CD4-positive, alpha-beta T cell treated with Interleukin-4 for 4 hours (primary cell): ENCODE results near the gene KLHL25.
A peak's percentile ranks its signal among the peaks of the same experiment; 100 is the strongest.

Source experiments
- DNase-seq: peaks from one replicate; pipeline ENCODE4 v3.0.0-alpha.2; 2020

The KLHL25 gene

DNA sequence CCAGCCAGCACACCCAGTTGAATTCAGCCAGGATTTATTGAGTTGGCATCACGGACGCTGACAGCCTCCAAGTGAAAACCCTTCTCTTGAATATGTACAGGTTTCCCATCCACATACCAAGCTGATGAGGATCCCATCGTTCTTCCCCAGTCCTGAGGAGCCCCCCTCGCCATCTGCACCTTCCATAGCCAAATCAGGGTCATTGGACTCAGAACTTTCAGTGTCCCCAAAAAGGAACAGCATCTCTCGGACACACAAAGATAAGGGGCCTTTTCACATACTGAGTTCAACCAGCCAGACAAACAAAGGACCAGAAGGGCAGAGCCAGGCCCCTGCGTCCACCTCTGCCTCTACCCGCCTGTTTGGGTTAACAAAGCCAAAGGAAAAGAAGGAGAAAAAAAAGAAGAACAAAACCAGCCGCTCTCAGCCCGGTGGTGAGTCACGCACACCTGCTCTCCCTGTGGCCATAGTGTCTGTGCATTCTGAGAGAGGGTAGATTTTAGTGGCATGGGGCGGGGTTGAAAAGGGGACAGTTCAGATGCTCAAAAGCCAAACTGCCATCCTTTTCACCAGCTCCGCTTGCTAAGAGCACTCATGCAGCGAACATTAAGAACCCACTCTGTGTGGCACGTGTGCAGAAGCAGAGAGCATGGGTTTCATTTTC lies 51.2 kb downstream of the KLHL25 start:
- DNase-seq, result no peak

DNA sequence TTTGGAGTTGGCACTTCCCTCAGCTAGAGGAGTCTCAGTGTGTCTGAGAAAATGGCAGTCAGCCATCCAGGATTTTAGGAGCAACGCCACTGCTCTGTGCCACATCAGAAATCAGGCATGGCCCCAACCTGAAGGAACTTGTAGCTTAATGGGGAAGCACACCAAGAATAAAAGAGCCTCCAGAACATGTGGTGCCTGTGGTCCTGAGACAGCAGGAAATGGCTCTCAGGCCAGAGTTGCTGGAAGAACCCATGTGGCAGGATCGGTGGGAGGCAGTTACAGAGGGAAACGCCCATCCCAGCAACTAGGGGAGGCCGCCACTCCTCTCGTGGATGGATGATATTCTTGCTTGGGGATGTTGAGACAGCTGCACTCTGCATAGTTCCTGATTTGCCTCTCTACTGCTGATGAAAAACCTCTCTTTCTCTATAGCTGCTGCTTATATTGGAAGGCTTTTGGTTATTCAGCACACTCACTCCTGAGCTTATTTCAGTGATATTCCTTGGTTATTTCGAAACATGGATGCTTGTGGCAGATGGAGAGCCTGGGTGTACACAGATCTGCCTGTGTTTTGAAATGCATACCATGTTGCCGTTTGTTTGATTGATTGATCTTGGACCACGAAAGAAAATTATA lies 52.4 kb downstream of the KLHL25 start:
- DNase-seq, result no peak

DNA sequence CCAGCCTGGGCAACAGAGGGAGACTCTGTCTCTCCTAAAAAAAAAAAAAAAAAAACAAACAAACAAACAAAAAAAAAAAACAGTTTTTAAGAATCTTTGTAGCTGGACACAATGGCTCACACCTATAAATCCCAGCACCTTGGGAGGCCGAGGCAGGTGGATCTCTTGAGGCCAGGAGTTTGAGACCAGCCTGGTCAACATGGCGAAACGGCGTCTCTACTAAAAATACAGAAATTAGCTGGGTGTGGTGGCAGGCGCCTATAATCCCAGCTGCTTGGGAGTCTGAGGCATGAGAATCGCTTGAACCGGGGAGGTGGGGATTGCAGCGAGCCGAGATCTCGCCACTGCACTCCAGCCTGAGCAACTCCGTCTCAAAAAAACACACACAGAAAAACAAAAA lies 53.1 kb downstream of the KLHL25 start:
- no peak for DNase-seq

DNA sequence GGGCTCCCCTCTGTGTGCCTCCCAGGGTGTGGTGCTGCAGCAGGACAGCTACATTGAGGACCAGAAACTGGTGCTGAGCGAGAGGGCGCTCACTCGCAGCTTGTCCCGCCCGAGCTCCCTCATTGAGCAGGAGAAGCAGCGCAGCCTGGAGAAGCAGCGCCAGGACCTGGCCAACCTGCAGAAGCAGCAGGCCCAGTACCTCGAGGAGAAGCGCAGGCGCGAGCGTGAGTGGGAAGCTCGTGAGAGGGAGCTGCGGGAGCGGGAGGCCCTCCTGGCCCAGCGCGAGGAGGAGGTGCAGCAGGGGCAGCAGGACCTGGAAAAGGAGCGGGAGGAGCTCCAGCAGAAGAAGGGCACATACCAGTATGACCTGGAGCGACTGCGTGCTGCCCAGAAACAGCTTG lies 53.7 kb downstream of the KLHL25 start:
- no peak for DNase-seq

DNA sequence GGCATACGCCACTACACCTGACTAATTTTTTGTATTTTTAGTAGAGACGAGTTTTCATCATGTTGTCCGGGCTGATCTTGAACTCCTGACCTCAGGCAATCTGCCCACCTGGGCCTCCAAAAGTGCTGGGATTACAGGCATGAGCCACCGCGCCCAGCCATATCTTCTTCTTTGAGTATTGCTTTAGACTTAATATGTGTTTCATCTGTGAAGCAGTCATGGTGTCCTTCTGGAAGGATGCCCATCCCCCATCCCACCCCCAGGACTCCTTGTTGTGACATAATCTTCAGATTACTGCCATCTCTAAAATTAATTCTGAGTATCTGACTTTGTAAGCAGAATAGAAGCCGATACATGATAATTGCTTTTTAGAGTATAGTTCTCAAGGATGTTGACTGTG lies 57.7 kb downstream of the KLHL25 start:
- DNase-seq, result no peak

DNA sequence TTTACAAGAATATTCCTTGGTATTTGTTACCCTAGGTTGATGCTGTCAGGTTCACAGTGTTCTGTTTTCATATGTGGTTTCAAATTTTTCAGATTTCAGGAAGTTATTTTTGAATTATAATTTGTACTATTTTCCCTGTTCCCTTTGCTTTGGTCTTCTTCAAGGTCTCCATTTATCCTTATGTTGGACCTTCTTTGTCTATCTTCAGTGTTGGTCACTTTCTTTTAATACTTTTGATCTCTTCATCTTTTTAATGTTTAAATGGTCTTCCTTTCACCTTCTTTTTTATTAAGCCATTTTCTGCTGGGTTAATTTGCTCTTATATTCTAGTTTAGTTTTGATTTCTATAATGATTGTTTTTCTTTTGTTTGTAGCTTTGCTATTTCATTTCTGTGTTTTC lies 61.3 kb downstream of the KLHL25 start:
- DNase-seq, result no peak

DNA sequence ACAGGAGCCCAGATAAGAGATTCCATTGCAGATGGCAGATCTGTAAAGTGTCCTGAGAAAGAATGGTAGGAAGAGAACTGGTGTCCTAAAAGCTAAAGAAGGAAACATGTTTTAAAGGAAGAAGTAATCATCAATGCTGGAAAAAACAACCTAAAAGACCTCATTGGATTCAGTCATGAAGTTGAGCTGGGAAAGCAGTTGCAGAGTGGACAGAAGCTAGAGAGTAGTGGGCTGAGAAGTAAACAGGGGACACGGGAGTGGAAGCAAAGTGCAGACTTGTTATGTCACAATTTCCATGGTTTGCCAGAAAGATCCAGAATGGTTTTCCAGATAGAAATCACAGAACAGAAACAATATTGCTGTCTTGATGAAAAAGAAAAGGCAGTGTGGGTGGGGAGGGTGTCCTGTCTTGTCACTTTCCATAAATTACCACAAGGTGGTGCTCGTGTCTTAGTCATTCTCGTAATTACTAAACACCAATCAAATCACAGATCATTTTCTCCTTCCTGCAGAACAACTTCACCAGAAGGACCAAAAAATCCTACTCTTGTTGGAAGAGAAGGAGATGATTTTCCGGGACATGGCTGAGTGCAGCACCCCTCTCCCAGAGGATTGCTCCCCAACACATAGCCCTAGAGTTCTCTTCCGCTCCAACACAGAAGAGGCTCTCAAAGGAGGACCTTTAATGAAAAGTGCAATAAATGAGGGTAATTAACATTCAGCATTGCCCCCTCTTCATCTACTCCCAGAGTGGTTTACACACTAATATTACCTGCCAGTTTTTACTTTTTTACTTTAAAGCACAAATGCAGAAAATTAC lies 64.5 kb downstream of the KLHL25 start:
- peak; percentile 71 for DNase-seq

DNA sequence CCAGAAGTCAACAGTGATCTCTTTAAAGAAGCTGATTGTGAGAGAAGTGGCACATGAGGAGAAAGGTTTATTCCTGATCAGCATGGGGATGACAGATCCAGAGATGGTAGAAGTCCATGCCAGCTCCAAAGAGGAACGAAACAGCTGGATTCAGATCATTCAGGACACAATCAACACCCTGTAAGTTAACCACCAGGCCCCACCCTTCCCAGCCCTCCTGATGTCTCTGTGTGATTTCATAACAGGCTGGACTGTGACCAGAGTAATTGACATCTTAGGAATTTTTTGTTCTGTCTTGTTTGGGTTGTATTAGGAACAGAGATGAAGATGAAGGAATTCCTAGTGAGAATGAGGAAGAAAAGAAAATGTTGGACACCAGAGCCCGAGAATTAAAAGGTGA lies 67.7 kb downstream of the KLHL25 start:
- no peak for DNase-seq

DNA sequence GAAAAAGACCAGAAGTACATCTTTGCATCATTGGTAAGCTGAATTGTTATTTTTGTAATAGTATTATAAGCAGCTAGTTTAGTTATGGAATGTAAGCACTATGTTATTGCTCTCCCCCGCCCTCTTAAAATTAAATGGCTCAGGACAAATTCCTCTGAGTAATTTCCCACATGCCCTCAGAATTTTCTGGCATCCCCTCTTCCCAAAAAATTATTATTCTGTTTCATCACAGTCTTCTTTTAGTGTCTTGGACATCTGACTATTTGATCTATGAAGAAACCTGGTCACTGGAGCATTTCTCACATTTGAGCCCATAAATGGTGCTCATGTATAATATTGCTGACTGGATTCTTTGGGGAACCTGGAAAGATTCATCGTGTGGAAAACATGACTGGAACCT lies 68.3 kb downstream of the KLHL25 start:
- DNase-seq, result no peak

DNA sequence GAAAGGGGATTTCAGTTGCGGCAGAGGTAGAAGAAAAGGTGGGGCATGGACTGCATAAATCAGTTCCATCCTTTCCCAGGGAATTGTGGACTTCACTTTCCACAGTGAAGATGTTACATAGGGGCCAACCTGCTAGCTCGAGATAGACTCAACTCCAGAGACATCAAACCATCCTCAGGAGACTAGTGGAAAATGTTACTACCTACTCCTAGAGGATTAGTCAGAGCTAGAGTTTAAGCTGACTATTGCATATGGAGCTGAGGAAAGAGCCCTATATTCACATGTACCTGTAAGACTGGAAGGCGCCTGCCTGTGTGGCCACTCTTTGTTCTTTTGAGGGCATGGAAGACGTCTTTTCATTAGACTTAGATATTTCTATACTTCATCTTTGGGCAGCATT lies 69.2 kb downstream of the KLHL25 start:
- DNase-seq, result no peak

DNA sequence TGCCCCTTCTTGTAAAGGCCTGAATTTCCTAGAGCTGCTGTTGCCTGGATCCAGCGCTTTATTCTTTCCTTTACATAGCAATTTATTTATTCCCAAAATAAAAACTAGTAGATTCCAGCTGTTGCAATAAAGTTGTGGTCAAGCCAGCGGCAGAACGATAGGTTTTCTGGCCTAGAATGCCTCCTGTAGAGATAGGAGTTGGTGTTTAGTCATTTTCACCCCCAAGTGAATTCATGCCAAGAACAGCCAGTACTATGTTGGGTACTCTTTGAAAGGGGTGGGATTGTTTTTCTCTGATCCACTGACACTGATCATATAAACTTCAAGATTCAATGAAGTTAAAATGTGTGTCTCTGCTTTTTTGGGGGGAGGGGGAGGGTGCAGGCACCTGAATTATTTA lies 69.7 kb downstream of the KLHL25 start:
- DNase-seq, result no peak

DNA sequence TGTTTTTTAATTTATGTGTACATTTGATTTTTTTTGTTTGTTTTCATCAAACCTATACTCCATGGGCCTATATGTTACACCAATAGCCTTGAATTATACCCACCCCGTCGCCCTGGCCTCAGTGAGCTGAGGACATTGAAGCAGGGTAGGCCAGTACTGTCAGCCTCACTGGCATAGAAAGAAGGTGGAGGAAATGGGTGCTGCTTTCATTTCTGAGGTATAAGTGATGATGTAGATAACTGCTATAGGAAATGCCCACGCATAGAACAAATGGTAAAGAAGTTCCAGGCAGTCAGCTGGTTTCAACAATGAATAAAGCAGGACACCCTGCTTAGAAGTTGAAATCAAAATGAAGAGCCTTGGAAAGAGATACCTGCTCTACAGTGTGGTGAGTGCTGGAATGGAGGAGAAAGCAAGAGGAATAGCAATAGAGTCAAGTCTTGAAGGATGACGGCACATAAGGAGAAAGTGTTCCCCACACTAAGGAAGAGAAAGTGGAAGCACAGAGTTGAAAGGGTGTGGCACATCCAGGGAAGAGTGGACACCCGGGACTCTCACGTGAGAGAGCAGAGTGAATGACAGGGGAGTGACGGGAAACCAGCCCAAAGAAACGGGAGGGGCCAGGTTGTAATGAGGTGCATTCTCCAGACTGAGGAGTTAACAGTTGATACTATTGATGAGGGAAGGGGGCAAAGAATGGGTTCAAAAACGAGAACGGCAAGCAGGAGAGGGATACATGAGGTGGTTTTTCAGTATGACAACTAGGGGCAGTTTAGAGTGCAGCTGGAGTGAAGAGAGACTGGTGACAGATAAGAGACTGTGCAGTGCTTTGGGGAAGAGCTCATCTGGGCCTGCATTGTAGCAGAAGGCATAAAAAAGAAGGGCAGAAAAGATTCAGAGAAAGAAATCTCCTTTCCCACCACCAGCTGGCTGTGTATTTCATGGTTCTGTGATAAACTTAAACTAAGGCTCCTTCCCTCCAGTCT lies 70.5 kb downstream of the KLHL25 start:
- DNase-seq, result peak; percentile 61

DNA sequence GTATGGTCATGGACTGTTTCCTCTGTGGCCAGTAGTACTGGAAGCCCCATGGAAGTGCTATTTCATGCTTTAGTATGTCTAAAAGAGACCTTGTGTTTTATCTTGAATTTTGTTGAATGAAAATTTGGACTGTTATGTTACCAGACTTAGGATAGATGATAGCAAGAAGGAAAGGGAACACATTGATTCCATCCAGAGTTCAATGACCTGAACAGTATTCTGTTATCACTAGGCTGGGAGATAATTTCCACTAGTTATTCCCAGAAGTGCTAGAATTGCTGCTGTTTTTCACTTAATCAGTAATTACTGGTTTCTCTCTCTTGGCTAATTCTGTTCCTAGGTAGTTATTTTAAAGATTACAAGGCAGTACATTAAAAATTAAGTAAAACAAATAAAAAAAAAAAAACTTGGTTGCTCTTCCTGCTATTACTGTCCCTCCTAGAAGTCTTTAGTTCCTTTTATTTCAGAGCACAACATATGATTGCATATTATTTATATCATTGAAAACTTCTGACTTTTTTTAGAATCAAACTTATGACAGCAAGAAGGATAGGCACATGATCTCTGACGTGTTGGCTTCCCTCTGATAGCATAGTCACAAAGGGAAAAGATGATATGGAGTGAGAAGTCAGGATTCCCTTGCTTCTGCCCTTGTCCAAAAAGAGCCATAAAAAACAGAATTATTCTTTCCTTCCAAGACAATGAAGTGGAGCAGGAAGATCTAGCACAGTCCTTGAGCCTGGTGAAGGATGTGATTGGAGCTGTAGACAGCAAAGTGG lies 72.2 kb downstream of the KLHL25 start:
- no peak for DNase-seq

DNA sequence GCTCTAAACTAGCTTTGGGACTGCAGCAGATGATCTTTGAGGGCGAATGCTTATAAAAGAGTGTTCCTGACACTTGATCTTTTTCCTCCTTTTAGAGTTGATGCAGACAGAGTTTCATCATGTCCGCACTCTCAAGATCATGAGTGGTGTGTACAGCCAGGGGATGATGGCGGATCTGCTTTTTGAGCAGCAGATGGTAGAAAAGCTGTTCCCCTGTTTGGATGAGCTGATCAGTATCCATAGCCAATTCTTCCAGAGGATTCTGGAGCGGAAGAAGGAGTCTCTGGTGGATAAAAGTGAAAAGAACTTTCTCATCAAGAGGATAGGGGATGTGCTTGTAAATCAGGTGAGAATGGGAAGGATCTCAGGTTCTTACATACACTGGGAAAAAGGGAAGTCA lies 75.7 kb downstream of the KLHL25 start:
- DNase-seq, result no peak

DNA sequence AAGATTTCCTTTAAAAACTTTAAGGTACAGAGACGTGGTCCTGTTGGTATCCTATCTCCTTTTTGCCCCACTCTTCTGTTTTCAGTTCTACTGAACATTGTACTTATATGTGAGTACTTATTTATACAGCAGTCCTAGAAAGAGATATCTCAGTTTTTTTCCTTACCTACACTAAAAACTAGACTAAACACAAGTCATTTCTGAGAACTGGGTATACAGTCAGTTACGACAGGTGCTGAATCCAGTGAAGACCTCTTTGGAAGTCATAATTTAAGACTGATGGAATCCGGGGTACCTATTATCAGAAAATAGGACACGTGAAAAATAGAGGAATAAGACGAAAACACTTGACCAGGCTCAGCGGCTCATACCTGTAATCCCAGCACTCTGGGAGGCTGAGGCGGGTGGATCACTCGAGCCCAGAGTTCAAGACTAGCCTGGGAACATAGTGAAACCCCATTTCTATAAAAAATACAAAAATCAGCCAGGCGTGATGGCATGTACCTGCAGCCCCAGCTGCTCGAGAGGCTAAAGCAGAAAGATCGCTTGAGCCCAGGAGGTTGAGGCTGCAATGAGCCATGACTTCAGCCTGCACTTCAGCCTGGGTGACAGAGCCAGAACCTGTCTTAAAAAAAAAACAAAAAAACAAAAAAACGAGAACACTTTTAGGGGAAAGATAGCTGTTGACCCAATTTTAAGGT lies 76.3 kb downstream of the KLHL25 start:
- no peak for DNase-seq

DNA sequence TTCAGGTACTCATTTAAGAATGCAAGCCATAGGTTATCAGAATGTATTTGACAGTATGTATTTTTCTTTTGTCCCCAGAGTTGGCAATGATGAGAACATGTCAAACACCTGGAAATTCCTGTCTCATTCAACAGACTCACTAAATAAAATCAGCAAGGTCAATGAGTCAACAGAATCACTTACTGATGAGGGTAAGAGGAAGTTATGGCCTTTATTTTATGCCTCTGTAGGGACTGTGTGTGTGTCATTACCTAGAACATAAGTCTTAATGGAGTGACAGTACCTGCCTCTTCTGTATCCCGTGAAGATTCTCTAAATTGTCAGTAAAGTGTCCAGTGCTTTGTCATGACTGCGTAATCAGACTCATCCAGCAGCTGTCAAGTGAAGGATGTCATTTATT lies 77.5 kb downstream of the KLHL25 start:
- DNase-seq, result no peak

DNA sequence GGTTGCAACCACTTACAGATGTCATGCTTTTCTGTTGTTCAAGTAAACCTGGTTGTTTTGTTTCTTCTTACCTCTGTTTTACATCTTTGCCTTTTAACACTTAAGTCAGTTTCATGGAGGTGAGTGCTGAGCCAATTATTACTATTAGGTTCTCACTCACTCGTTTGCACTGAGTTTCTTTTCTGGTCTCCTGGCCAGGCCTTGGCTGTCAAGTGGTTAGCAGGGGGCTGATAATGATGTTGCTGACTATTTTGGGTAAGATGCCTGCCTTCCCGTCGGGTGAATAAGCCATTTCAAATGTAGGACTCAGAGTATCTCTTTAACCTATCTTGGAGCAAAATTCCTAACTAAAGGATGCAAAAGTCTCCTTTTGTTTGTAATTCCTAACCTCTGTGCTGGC lies 78.5 kb downstream of the KLHL25 start:
- DNase-seq, result no peak

DNA sequence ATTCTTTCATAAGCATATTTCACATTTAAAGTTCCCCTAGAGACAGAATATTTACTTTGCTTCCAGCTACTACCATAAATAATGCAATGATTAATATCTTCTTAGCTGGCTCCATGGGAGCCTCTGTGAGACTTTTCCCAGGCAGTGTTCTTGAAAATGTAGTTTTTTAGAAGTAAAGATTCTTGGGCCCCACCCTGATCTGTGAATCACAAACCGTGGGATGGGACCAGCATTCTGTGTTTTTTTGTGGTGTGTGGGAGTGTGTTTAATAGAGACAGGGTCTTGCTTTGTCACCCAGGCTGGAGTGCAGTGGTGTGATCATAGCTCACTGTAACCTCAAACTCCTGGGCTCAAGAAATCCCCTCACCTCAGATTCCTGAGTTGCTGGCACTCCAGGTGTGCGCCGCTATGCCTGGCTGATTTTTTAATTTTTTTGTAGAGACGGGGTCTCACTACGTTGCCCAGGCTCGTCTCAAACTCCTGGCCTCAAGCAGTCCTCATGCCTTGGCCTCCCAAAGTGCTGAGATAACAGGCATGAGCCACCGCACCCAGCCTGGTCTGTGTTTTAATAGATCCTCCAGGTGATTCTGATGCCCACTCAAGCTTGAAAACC lies 83.0 kb downstream of the KLHL25 start:
- DNase-seq, result peak; percentile 55

DNA sequence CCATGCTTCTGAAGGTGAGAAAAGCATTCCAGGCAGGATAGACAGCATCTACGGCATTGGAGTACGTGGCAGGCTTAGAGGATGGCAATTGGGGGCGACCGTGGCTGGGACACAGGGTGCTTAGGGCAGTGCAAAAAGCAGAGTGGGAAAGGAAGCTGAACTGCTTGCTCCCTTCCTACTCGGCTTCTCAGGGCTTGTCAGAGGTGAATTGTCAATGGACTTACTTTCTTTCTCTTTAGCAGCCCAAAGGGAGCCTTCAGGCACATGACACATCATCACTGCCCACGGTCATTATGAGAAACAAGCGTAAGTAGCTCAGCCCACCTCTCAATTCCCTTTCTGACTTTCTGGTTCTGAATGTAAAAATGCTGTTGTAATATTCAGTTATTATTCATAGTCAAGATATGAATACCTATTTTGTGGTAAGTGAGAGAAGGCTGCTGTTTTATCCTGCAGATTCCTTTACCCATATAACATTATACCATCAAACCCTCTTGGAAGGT lies 84.3 kb downstream of the KLHL25 start:
- DNase-seq, result no peak
